ENCODE results near the gene HSPH1.
A peak's percentile ranks its signal among the peaks of the same experiment; 100 is the strongest.

HSPH1 gene

GRCh38 chr13:31096654-31097302, 64.9 kb downstream of the HSPH1 start:
- TF ChIP-seq, protein P1, sequence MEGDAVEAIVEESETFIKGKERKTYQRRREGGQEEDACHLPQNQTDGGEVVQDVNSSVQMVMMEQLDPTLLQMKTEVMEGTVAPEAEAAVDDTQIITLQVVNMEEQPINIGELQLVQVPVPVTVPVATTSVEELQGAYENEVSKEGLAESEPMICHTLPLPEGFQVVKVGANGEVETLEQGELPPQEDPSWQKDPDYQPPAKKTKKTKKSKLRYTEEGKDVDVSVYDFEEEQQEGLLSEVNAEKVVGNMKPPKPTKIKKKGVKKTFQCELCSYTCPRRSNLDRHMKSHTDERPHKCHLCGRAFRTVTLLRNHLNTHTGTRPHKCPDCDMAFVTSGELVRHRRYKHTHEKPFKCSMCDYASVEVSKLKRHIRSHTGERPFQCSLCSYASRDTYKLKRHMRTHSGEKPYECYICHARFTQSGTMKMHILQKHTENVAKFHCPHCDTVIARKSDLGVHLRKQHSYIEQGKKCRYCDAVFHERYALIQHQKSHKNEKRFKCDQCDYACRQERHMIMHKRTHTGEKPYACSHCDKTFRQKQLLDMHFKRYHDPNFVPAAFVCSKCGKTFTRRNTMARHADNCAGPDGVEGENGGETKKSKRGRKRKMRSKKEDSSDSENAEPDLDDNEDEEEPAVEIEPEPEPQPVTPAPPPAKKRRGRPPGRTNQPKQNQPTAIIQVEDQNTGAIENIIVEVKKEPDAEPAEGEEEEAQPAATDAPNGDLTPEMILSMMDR (IDR thresholded peaks at IDR 0.05; ENCODE audit: poor library complexity, severe bottlenecking): no peak
- DNase-seq (ENCODE audit: low spot score) (no peak), ATAC-seq (ENCODE audit: low read depth) (peak; percentile 33; the same call in 1 of the 3 replicates)
- Histone ChIP-seq H3K27me3 (ENCODE audit: insufficient read depth, poor library complexity, severe bottlenecking) (no peaks in the 10 kb centered on the region), H3K9me3 (ENCODE audit: severe bottlenecking) (no peaks in the 10 kb centered on the region), H3K36me3 (ENCODE audit: low read depth) (no peaks in the 10 kb centered on the region), H3K4me3 (ENCODE audit: severe bottlenecking) (no peak overlapping the region), H3K27ac (ENCODE audit: poor library complexity, severe bottlenecking) (no peak overlapping the region), H3K4me1 (ENCODE audit: insufficient read depth, poor library complexity, severe bottlenecking) (peaks cover 38% of the 10 kb centered on the region)

- DNase-seq (ENCODE audit: low spot score) (no peak), ATAC-seq (ENCODE audit: low read depth) (peak; percentile 77)
- no peaks in the 10 kb centered on the region for H3K27me3 ChIP-seq (ENCODE audit: insufficient read depth, poor library complexity, severe bottlenecking)
- TF ChIP-seq, protein P1 (IDR thresholded peaks at IDR 0.05; ENCODE audit: poor library complexity, severe bottlenecking): no peak
- H3K36me3 ChIP-seq (ENCODE audit: low read depth): no peaks in the 10 kb centered on the region
- H3K4me3 ChIP-seq (ENCODE audit: severe bottlenecking): no peak overlapping the region
- H3K27ac ChIP-seq (ENCODE audit: poor library complexity, severe bottlenecking): peak overlapping the region; percentile 77
- H3K9me3 ChIP-seq (ENCODE audit: severe bottlenecking): no peaks in the 10 kb centered on the region
- peaks cover 38% of the 10 kb centered on the region for H3K4me1 ChIP-seq (ENCODE audit: insufficient read depth, poor library complexity, severe bottlenecking)
These were observed 67.2 kb downstream of the HSPH1 start for GRCh38 chr13:31094331-31095015.

DNA sequence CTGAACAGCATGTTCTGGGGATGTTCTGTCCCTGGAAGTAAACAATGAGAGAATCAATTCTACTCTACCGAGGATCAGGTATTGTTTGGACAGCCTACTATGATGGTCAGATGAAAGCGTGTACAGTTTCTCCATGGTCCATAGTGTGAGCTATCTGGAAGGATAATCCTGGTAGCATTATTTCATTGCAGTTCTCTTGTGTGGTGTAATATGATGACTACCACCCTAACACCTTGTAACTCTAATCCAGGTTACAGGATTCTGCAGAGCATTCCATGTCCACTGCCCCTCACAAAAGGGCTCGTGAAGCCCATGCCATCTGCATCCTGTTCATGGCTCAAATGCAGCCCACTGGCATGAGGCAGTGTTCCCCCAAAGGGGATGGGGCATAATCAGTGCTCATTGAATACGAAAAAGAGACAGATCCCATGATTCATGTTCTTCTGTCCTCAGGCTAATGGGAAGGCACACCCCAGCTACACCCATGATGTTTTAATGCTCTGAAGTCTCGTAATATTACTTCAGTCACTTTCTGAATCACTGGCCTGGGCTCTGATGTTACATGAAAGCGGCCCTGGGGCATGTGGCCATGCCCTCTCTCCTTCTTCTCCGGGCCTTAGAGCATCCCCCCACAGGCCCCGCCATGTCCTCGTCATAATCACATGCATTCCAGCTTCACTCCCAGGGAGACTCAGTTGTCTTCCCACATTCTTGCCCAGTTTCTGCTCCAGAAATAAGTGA, 68.4 kb downstream of the HSPH1 start:
- Histone ChIP-seq H3K4me1 (ENCODE audit: insufficient read depth, poor library complexity, severe bottlenecking) (peaks cover 38% of the 10 kb centered on the region), H3K4me3 (ENCODE audit: severe bottlenecking) (no peak overlapping the region), H3K27me3 (ENCODE audit: insufficient read depth, poor library complexity, severe bottlenecking) (no peaks in the 10 kb centered on the region), H3K27ac (ENCODE audit: poor library complexity, severe bottlenecking) (peak overlapping the region; percentile 77), H3K9me3 (ENCODE audit: severe bottlenecking) (no peaks in the 10 kb centered on the region), H3K36me3 (ENCODE audit: low read depth) (no peaks in the 10 kb centered on the region)
- DNase-seq (ENCODE audit: low spot score) (no peak), ATAC-seq (ENCODE audit: low read depth) (peak; percentile 70)
- TF ChIP-seq, protein P1 (IDR thresholded peaks at IDR 0.05; ENCODE audit: poor library complexity, severe bottlenecking): no peak

DNA sequence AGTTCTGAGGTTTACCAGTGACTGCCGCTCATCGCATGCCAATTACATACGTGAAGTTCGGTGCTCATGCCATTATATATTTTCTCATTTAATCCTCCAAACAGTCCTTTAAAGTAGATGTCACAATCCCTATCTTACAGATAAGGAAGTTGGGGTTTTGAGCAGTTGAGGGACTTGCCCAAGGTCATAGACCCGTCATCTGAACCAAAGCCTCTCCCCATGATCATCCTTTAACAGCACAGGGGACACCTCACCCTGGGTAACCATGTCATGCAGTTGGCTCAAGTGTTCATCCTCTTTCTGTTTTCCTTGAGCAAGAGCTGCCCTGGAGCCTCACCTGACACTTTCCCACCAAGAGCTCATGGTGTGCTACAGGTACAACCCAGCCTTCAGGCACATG, 69.1 kb downstream of the HSPH1 start:
- Histone ChIP-seq H3K4me1 (ENCODE audit: insufficient read depth, poor library complexity, severe bottlenecking) (peaks cover 38% of the 10 kb centered on the region), H3K27ac (ENCODE audit: poor library complexity, severe bottlenecking) (peak overlapping the region; percentile 77), H3K36me3 (ENCODE audit: low read depth) (no peaks in the 10 kb centered on the region), H3K4me3 (ENCODE audit: severe bottlenecking) (no peak overlapping the region), H3K9me3 (ENCODE audit: severe bottlenecking) (no peaks in the 10 kb centered on the region), H3K27me3 (ENCODE audit: insufficient read depth, poor library complexity, severe bottlenecking) (no peaks in the 10 kb centered on the region)
- DNase-seq (ENCODE audit: low spot score) (no peak), ATAC-seq (ENCODE audit: low read depth) (no peak)
- TF ChIP-seq, protein P1 (IDR thresholded peaks at IDR 0.05; ENCODE audit: poor library complexity, severe bottlenecking): no peak
